Endothelial cell of umbilical vein (primary cell): Measurements from ENCODE around the gene GALNT11. TPM values are rescaled to one million over a fixed set of nuclear protein-coding genes. Genes with fewer than 3 reads are reported as not detected.

ENCODE experiments used
- BruUV-seq: library from RNA; stranded (reverse); fragments of 400-500 nt; replicated peaks from 2 replicates; lab custom pipeline; 2021; lab: Mats Ljungman, UMichigan
- CTCF ChIA-PET: fragments of 300-600, 350-600 bp; sonication (Branson Sonifier 250); formaldehyde crosslinking; loops from one replicate; lab custom pipeline; 2021; ENCODE audit warnings: antibody characterized with exemption, inconsistent platforms; lab: Charles Lee
- POLR2A ChIA-PET: fragments of 300-600, 350-600 bp; sonication (Branson Sonifier 250); formaldehyde crosslinking; loops from one replicate; lab custom pipeline; 2021; ENCODE audit warnings: antibody characterized with exemption, inconsistent platforms; lab: Charles Lee
- DNase-seq: peaks from one replicate; pipeline ENCODE4 v3.0.0-alpha.2; 2011; ENCODE audit warnings: low read depth, low spot score
- FAIRE-seq: peaks from 2 replicates; lab custom pipeline; 2011; peaks lifted over from hg19 to GRCh38; lab: Jason Lieb, UNC
- H2AFZ ChIP-seq: 2 replicates; pipeline ENCODE4 v1.6.0; 2012; ENCODE audit warnings: low read depth, low read length, control low read depth, inconsistent platforms
- H3K27ac ChIP-seq: 2 replicates; pipeline ENCODE4 v1.5.1; 2011; ENCODE audit warnings: low read depth, mild to moderate bottlenecking, control low read depth, low read length, moderate library complexity; ENCODE audit not compliant: insufficient read depth
- H3K27me3 ChIP-seq, 2 experiments: 2 replicates each; pipeline versions ENCODE4 v1.6.0 to v1.6.1; 2011; ENCODE audit warnings: low read length in 2 of 2, mixed read lengths in 1 of 2; ENCODE audit not compliant: control insufficient read depth in 2 of 2, insufficient read depth in 2 of 2
- H3K36me3 ChIP-seq, 2 experiments: 2 replicates in 1 of 2; 3 replicates in 1 of 2; pipeline ENCODE4 v1.5.1; 2011; ENCODE audit warnings: low read length in 2 of 2, mild to moderate bottlenecking in 1 of 2, moderate library complexity in 1 of 2; ENCODE audit not compliant: control insufficient read depth in 2 of 2, insufficient read depth in 2 of 2; ENCODE audit errors: extremely low read depth in 1 of 2
- H3K4me1 ChIP-seq: 3 replicates; pipeline ENCODE4 v1.5.1; 2011; ENCODE audit warnings: mild to moderate bottlenecking, low read length; ENCODE audit not compliant: control insufficient read depth, insufficient read depth; ENCODE audit errors: extremely low read depth
- H3K4me2 ChIP-seq: 2 replicates; pipeline ENCODE4 v1.6.1; 2011; ENCODE audit warnings: low read length, control low read depth, mixed read lengths; ENCODE audit not compliant: insufficient read depth
- H3K4me3 ChIP-seq, 3 experiments: fragments of 200-600 bp in 1 of 3; sonication (generic), shearing (Covaris generic) in 1 of 3; replicated peaks in 1 of 3; 2 replicates each; pipeline ENCODE4 v1.5.1; 2011 to 2016; ENCODE audit warnings: control low read depth in 3 of 3, low read length in 3 of 3, mild to moderate bottlenecking in 2 of 3, inconsistent platforms in 1 of 3, low read depth in 1 of 3, moderate library complexity in 1 of 3; ENCODE audit not compliant: insufficient read depth in 1 of 3
- H3K79me2 ChIP-seq: 2 replicates; pipeline ENCODE4 v1.6.0; 2012; ENCODE audit warnings: low read length, inconsistent platforms; ENCODE audit not compliant: control insufficient read depth, insufficient read depth
- H3K9ac ChIP-seq: replicated peaks from 2 replicates; pipeline ENCODE3; 2011; ENCODE audit warnings: low read length, control low read depth; ENCODE audit not compliant: insufficient read depth; ENCODE audit errors: extremely low read depth
- H3K9me1 ChIP-seq: replicated peaks from 3 replicates; pipeline ENCODE4 v1.6.0; 2011; ENCODE audit warnings: mild to moderate bottlenecking, low read length; ENCODE audit not compliant: control insufficient read depth, insufficient read depth; ENCODE audit errors: extremely low read depth
- H3K9me3 ChIP-seq: replicated peaks from 2 replicates; pipeline ENCODE4 v1.5.1; 2012; ENCODE audit warnings: low read length, inconsistent platforms; ENCODE audit not compliant: control insufficient read depth, insufficient read depth
- H4K20me1 ChIP-seq: replicated peaks from 2 replicates; pipeline ENCODE3; 2011; ENCODE audit warnings: mild to moderate bottlenecking, low read length; ENCODE audit not compliant: control insufficient read depth, insufficient read depth; ENCODE audit errors: extremely low read depth
- CTCF ChIP-seq, 2 donors: IDR thresholded peaks; 1 replicate in 1 of 2; 2 replicates in 1 of 2; pipeline ENCODE4 v1.5.1; 2011; ENCODE audit warnings: low read length in 2 of 2, mild to moderate bottlenecking in 2 of 2, moderate library complexity in 2 of 2, control low read depth in 1 of 2, inconsistent platforms in 1 of 2, low read depth in 1 of 2; ENCODE audit not compliant: insufficient read depth in 1 of 2; ENCODE audit errors: extremely low read depth in 1 of 2
- EZH2 ChIP-seq: IDR thresholded peaks from 2 replicates; pipeline ENCODE4 v1.6.1; 2012; ENCODE audit warnings: borderline replicate concordance, low read depth, mild to moderate bottlenecking, moderate library complexity, low read length, inconsistent platforms; ENCODE audit not compliant: severe bottlenecking
- FOS ChIP-seq: IDR thresholded peaks from 2 replicates; pipeline ENCODE4 v1.6.1; 2011; ENCODE audit warnings: mild to moderate bottlenecking, low read length, moderate library complexity, borderline replicate concordance; ENCODE audit not compliant: insufficient read depth
- GATA2 ChIP-seq: IDR thresholded peaks from 2 replicates; pipeline ENCODE4 v1.7.0; 2011; ENCODE audit warnings: low read depth, mild to moderate bottlenecking, moderate library complexity, mixed read lengths, low read length; ENCODE audit not compliant: insufficient read length, insufficient read depth
- JUN ChIP-seq: IDR thresholded peaks from 2 replicates; pipeline ENCODE4 v1.6.1; 2011; ENCODE audit warnings: borderline replicate concordance, low read depth; ENCODE audit not compliant: insufficient read length, insufficient read depth
- MYC ChIP-seq: IDR thresholded peaks from one replicate; pipeline ENCODE4 v1.6.1; 2011; ENCODE audit warnings: mild to moderate bottlenecking, low read depth, low read length
- POLR2A ChIP-seq: IDR thresholded peaks from 2 replicates; pipeline ENCODE4 v1.6.1; 2012; ENCODE audit warnings: low read depth, mild to moderate bottlenecking, control low read depth, low read length
- POLR2AphosphoS5 ChIP-seq: IDR thresholded peaks from 2 replicates; pipeline ENCODE4 v1.6.1; 2012; ENCODE audit warnings: low read depth, mild to moderate bottlenecking, control low read depth, low read length, moderate library complexity; ENCODE audit not compliant: insufficient read depth
- dilution Hi-C: fragments of 300-500 bp; cut with MboI; formaldehyde crosslinking; loops from one replicate; pipeline ENCODE4 v1.15.0; 2019; ENCODE audit warnings: low sequenced_read_pairs; ENCODE audit not compliant: extremely low pct_ligation_motif_present
- intact Hi-C: fragments of 100-400 bp; cut with micrococcal nuclease; formaldehyde crosslinking; loops from one replicate; pipeline ENCODE4 v1.10.0; 2022
- polyA plus RNA-seq, 4 experiments: library from polyadenylated mRNA; depleted of rRNA in 3 of 4; stranded (reverse) in 3 of 4; unstranded in 1 of 4; fragments of >200 nt; gene quantifications; 2 replicates each; pipeline versions ENCODE4 v1.2.1 to v1.2.3, GENCODE V29; 2011 to 2012; ENCODE audit warnings: missing spikeins in 1 of 4
- total RNA-seq: library from RNA; stranded (reverse); gene quantifications from 2 replicates; pipeline ENCODE4 v1.2.3, GENCODE V29; 2021
- TF ChIP-seq, protein P1 (sequence below): IDR thresholded peaks from 2 replicates; pipeline ENCODE4 v1.6.1; 2011; ENCODE audit not compliant: insufficient read depth, insufficient read length

The GALNT11 gene
- total and polyA plus RNA-seq, 2 donors (not counting 3 experiments of a cell fraction or from before 2014, with no cell fraction given), result 27.7 to 36.5 TPM

GRCh38 chr7:152006336-152006735 lies 19.1 kb upstream of the GALNT11 start:
- no peaks in the 10 kb centered on the region for H3K9me3 ChIP-seq
- H4K20me1 ChIP-seq, result no peaks in the 10 kb centered on the region
- FAIRE-seq, result no peak
- dilution Hi-C loops (no loop called here), intact Hi-C loops (no loop called here)
- H2AFZ ChIP-seq, result no peak overlapping the region
- H3K27ac ChIP-seq, result no peak overlapping the region
- TF ChIP-seq FOS (no peak), POLR2AphosphoS5 (no peak), CTCF (IDR thresholded peaks at IDR 0.05; ENCODE audit: extremely low read depth in 1 of 2, insufficient read depth in 1 of 2, low read depth in 1 of 2, low read length in 2 of 2) (no peak), JUN (no peak), GATA2 (no peak), MYC (no peak)
- peaks cover 0 to 5% of the 10 kb centered on the region in 2 experiments for H3K27me3 ChIP-seq
- no peaks in the 10 kb centered on the region for H3K36me3 ChIP-seq
- ChIA-PET CTCF (no interaction called here), POLR2A (no interaction called here)
- no peak overlapping the region for H3K4me3 ChIP-seq
- H3K9me1 ChIP-seq, result no peaks in the 10 kb centered on the region
- no peak overlapping the region for H3K4me2 ChIP-seq
- no TSS peak for BruUV-seq
- H3K79me2 ChIP-seq, result no peaks in the 10 kb centered on the region
- no peak overlapping the region for H3K9ac ChIP-seq
- DNase-seq, result no peak
- H3K4me1 ChIP-seq, result no peaks in the 10 kb centered on the region

- dilution Hi-C loops, result no loop called here
- H3K4me1 ChIP-seq, result no peaks in the 10 kb centered on the region
- H2AFZ ChIP-seq, result no peak overlapping the region
- no peak for FAIRE-seq
- no peaks in the 10 kb centered on the region for H4K20me1 ChIP-seq
- no peaks in the 10 kb centered on the region for H3K27me3 ChIP-seq
- ChIA-PET POLR2A (no interaction called here), CTCF (interaction anchor here (1.4 kb wide), 1 partner anchor 13 kb away, joined by 4 read pairs; no protein-coding TSS in a partner anchor)
- no peak overlapping the region for H3K27ac ChIP-seq
- no peak overlapping the region for H3K4me3 ChIP-seq
- H3K79me2 ChIP-seq, result no peaks in the 10 kb centered on the region
- no peaks in the 10 kb centered on the region for H3K36me3 ChIP-seq
- no TSS peak for BruUV-seq
- H3K4me2 ChIP-seq, result no peak overlapping the region
- TF ChIP-seq FOS, result no peak
- TF ChIP-seq JUN, result no peak
- no peak for TF ChIP-seq MYC
- TF ChIP-seq, protein P1, sequence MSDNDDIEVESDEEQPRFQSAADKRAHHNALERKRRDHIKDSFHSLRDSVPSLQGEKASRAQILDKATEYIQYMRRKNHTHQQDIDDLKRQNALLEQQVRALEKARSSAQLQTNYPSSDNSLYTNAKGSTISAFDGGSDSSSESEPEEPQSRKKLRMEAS, result no peak
- no peak for TF ChIP-seq POLR2A
- no peak for TF ChIP-seq EZH2
- no peak for TF ChIP-seq CTCF (IDR thresholded peaks at IDR 0.05; ENCODE audit: extremely low read depth in 1 of 2, insufficient read depth in 1 of 2, low read depth in 1 of 2, low read length in 2 of 2)
- intact Hi-C loops, result no loop called here
- H3K9me1 ChIP-seq, result no peaks in the 10 kb centered on the region
- no peak for DNase-seq
- H3K9me3 ChIP-seq, result no peaks in the 10 kb centered on the region
- no peak overlapping the region for H3K9ac ChIP-seq
These were observed 13.6 kb upstream of the GALNT11 start for GRCh38 chr7:152011860-152012259.
